GM18498 (cell line): Measurements from ENCODE around the gene NACC1.
"Not testable (repeated sequence)": the region's sequence is repeated elsewhere in the genome, so short reads cannot be mapped to it uniquely, and the experiment has no call there.

ENCODE experiments used
- ATAC-seq: cut with Tn5 transposase; IDR thresholded peaks from one replicate; pipeline ENCODE4 v1.9.1; 2021; ENCODE audit warnings: mild to moderate bottlenecking, moderate library complexity; ENCODE audit not compliant: unreplicated experiment

NACC1 gene

DNA sequence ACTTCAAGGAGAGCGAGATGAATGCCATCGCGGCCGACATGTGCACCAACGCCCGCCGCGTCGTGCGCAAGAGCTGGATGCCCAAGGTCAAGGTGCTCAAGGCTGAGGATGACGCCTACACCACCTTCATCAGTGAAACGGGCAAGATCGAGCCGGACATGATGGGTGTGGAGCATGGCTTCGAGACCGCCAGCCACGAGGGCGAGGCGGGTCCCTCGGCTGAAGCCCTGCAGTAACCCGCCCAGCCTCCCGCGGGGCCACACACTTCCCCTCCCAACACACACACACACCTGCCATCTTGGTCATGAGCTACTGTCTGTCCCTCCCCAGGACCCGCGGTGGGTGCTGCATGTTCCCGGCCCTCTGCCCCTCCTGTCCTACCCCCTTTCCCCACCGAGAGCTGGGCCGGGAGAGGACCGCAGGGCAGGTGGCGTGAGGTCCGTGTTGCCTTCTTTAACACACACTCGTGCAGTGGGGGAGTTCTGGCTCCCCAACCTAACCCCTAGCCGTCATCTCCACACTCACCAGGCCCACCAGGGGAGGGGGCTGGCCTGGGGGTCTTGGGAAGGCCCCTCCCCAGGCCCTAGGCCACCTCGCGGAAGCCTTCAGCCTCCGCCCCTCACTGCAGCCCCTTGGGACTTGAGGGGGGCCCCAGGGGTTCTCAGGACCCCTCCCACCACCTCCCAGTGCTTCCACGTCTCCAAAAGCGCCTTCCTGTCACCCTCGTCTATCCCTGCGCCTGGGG lies 20.3 kb downstream of the NACC1 start:
- no peak for ATAC-seq

- ATAC-seq = no peak
These were observed 20.8 kb downstream of the NACC1 start for GRCh38 chr19:13138916-13139198.

DNA sequence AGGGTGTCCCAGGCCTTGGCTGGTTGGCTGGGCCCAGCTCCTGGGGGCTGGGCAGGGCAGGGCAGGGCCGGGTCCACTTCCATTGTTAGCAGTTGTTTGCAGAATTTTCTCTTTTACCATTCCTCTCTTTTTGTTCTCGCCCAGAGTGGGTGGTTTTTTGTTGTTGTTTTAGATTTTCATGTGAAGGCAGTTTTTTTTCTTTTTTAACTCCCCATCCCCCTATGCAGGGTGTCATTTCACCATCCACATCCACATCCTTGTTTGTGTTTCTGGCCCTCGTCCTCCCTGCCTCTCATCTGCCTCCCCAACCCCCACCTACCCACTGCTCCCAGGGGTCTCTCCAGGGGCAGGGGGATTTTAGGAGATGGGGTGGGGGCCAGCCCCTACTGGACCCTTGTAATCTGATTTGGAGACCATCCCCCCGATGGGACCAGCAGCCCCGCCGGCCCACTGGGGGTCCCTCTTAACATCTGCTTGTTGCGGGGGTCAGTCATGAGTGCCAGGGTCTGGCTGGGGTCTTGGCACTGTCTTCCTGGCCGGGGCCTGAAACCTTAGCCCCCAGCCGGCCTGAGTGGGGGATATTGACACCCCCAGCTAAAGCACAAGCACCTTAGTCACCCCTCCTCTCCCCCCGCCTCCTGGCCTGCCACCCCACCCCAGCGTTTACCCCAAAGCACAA lies 21.7 kb downstream of the NACC1 start:
- no peak for ATAC-seq

DNA sequence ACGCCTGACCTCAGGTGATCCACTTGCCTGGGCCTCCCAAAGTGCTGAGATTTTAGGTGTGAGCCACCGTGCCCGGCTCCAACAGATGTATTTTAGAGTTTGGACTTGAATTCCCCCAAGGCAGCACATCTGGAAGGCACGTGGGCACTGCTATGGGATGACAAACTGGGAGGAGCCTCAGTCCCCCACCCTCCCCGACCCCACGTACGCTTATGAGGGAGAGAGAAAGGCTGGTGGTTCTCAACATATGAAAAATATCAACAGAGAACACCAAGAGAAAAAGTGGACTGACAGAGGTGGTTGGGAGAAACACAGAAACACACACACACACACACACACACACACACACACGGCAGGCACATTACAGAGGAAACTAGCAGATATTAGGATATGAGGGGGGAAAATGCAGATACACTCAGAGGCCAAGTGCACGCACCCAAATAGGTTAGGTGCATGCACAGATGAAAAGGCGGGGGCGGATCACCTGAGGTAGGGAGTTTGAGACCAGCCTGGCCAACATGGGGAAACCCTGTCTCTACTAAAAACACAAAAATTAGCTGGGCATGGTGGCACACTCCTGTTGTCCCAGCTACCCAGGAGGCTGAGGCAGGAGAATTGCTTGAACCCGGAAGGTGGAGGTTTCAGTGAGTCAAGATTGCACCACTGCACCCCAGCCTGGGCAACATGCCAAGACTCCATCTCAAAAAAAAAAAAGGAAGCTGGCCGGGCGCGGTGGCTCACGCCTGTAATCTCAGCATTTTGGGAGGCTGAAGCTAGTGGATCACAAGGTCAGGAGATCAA lies 28.9 kb downstream of the NACC1 start:
- ATAC-seq = no peak

GRCh38 chr19:13149173-13149627 lies 31.1 kb downstream of the NACC1 start:
- not testable (repeated sequence) for ATAC-seq

- peak; percentile 0 for ATAC-seq
These were observed 31.6 kb downstream of the NACC1 start for GRCh38 chr19:13149628-13150186.

DNA sequence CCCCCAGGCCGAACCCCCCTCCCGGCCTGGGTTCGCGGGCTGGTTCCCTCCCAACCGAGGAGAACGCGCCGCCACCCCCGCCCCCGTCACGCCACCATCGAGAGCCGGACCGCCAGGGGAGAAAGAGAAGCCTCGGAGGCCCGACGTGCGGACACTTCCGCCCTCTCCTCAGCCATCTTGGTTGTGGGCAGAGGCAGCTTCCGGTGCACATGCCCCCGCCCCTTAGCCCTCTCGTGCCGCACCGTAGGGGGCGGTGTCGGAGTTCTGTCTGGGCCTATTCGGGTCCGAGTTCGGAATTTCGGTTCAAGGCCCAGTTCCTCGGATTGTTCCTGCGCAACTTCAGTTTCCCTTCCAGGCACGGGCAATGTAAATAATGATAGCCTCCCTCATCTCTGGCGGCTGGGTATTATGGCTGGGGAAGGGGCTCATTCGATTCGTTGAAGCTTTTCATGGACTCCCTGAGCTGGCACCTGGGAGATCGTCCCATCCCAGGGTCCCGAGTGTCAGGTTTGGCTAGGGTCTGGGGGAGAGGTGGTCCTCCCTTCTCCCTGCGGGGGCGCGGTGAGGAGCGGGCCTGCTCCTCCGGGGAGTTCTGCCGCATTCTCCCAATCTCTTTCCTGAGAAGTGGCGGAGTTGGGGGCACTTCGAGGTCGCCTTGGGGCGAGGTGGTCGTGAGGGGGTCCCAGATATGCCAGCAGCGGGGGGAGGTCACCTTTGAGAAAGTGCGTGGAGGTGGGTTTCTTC lies 32.3 kb downstream of the NACC1 start, which contains the start of the genes IER2 and STX10:
Gene IER2, plus strand, starts transcription at position 225 of the 744 bp plus-strand sequence. CDS start 2,776 bp downstream, outside the sequence.
Gene STX10, minus strand, starts transcription at position 189 of the 744 bp plus-strand sequence. CDS start 202 bp downstream, outside the sequence.
- peak; percentile 38 for ATAC-seq

GRCh38 chr19:13150931-13151604 lies 33.0 kb downstream of the NACC1 start:
- peak; percentile 0 for ATAC-seq

DNA sequence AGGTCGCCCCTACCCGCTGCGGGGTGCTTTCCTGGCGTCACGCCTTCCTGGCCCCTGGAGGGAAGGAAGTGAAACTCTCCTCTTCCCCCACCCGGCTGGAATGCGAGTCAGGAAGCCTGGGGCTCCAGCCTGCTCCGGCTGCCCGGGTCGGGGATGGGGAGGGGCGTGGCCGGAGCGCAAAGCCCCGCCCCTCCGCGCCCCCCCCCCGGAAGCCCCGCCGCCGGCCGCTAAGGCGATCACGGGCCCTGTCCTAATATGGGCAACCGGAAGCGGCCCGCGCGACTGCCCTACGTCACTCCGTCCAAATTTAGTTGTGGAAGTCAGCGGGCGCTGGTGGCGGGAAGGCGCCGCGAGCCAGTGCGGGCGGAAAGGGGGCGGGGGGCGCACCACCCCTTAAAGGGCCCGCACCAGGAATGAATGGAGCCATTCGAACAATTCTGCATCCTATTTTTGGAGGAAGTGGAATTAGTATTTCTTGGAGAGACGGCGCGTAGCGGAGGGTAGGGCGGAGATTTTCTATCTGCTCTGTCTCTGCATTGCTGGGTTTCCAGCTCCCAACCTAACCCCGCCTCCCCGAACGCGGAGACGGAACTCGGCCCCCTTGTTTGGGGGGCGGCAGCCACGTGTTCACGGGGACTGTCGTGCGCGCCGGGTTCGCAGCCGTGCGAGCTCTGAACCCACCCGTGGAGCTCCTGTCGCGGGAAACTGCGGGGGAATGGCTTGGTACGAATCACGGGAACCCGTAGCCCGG lies 33.7 kb downstream of the NACC1 start:
- peak; percentile 44 for ATAC-seq

GRCh38 chr19:13152356-13152973 lies 34.4 kb downstream of the NACC1 start:
- ATAC-seq = peak; percentile 3

GRCh38 chr19:13152974-13153568 lies 35.0 kb downstream of the NACC1 start:
- ATAC-seq = peak; percentile 34

GRCh38 chr19:13153569-13154240 lies 35.6 kb downstream of the NACC1 start:
- ATAC-seq = no peak

- no peak for ATAC-seq
These were observed 36.2 kb downstream of the NACC1 start for GRCh38 chr19:13154241-13154778.

DNA sequence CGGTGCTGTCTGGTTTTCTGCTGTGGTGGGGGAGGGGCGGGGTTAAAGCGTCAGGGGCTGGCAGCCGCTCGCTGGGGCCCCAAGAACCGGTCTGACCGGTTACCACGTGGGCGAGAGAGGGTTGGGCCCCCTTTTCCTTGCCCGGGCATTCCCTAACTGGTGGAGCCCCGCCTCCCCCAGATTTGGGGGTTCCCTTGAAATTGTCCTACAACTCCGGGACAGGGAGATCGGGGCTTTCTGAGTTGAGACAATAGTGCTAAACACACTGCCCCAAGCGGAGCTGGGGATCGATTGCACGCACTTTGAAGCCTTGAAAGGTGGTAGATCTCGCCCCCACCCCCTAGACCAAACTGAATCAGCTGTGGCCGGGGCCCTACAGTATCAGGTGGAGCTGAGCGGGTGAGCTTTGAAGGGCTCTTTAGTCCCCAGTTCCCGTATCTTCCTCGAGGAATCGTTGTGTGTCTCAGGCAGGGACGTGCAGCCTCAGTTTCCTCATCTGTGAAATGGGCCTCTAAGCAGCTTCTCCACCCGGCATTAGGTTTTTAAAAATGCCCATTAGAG lies 36.9 kb downstream of the NACC1 start:
- no peak for ATAC-seq

DNA sequence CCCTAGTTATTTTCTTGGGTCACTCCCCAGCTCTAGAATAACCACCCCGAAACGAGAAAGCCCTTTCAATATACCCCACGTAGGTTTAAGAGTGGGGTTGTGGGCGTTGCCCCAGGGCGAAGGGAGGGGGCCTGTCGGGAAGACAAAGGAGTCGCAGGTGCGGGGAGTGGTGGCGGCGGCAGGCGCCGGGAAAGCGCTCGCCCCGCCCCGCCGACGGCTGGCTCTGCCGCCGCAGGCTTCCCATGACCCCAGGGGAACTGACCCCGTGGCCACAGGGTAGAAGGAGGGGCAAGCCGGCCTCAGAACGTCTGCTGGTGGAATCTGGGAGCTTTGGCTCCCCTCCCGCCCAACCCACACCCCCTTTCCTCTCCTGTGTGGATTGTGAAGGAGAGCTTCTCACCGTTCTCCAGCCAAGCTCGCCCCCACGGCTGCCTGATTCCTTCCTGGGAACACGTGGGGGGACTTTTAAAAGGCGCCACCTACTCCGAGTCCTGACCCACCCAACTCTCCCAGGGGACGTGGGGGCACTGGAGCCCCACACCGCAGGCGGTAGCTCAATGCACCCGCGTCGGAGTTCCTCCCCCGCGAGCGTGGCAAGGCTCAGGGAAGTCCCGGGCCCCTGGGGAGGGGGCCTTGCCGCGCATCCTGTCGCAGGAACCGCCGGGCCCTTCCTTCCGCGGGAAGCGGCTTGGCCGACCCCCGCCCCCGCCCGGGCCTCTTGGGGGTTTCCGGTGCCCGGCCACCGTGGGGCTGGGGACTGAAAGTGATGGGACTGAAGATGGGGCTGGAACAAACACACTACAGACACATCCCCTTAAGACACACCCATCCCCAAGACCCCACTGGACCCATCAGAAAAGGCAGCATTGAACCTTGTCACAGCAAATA lies 37.7 kb downstream of the NACC1 start:
- ATAC-seq = no peak

GRCh38 chr19:13159713-13160112 lies 41.6 kb downstream of the NACC1 start:
- no peak for ATAC-seq
